H9 (cell line): ENCODE measurements around the gene RMC1. TPM values are rescaled to one million over a fixed set of nuclear protein-coding genes. Genes with fewer than 3 reads are reported as not detected.

ENCODE experiments used
- DNase-seq: peaks from one replicate; pipeline ENCODE4 v3.0.0-alpha.2; 2017
- H2AFZ ChIP-seq: one replicate; pipeline ENCODE4 v1.6.1; 2013; ENCODE audit warnings: mild to moderate bottlenecking, low read length, control low read depth, moderate library complexity
- H2AK5ac ChIP-seq: 2 replicates; pipeline ENCODE4 v1.6.1; 2013; ENCODE audit warnings: low read length, control low read depth, mixed read lengths; ENCODE audit not compliant: insufficient read length
- H2BK120ac ChIP-seq: one replicate; pipeline ENCODE4 v1.6.1; 2013; ENCODE audit warnings: low read depth, mild to moderate bottlenecking, low read length, control low read depth, inconsistent platforms; ENCODE audit not compliant: poor library complexity, severe bottlenecking
- H2BK12ac ChIP-seq: 2 replicates; pipeline ENCODE4 v1.6.1; 2013; ENCODE audit warnings: low read length, control low read depth, mixed read lengths, low read depth; ENCODE audit not compliant: insufficient read length
- H2BK15ac ChIP-seq: 2 replicates; pipeline ENCODE4 v1.6.1; 2013; ENCODE audit warnings: low read depth, low read length, control low read depth
- H2BK20ac ChIP-seq: one replicate; pipeline ENCODE4 v1.6.1; 2013; ENCODE audit warnings: low read depth, mild to moderate bottlenecking, low read length, control low read depth, inconsistent platforms; ENCODE audit not compliant: poor library complexity, severe bottlenecking
- H2BK5ac ChIP-seq: 2 replicates; pipeline ENCODE4 v1.6.1; 2013; ENCODE audit warnings: low read length, control low read depth, mixed read lengths; ENCODE audit not compliant: insufficient read length
- H3K14ac ChIP-seq: 2 replicates; pipeline ENCODE4 v1.6.1; 2013; ENCODE audit warnings: low read length, control low read depth; ENCODE audit not compliant: insufficient read depth
- H3K18ac ChIP-seq: 2 replicates; pipeline ENCODE4 v1.6.1; 2013; ENCODE audit warnings: low read depth, mild to moderate bottlenecking, mixed read lengths, low read length, control low read depth; ENCODE audit not compliant: insufficient read length
- H3K23ac ChIP-seq: 2 replicates; pipeline ENCODE4 v1.6.1; 2013; ENCODE audit warnings: low read length, control low read depth, mixed read lengths, low read depth; ENCODE audit not compliant: insufficient read length
- H3K23me2 ChIP-seq: 2 replicates; pipeline ENCODE4 v1.6.1; 2013; ENCODE audit warnings: low read depth, mild to moderate bottlenecking, mixed read lengths, low read length, control low read depth; ENCODE audit not compliant: insufficient read length, poor library complexity, severe bottlenecking
- H3K27ac ChIP-seq: 2 replicates; pipeline ENCODE4 v1.5.1; 2013; ENCODE audit warnings: low read length, control low read depth, mixed read lengths, low read depth; ENCODE audit not compliant: insufficient read length
- H3K27me3 ChIP-seq: 2 replicates; pipeline ENCODE4 v1.6.1; 2013; ENCODE audit warnings: low read length, control low read depth, inconsistent platforms; ENCODE audit not compliant: insufficient read depth
- H3K4ac ChIP-seq: 2 replicates; pipeline ENCODE4 v1.6.1; 2013; ENCODE audit warnings: low read depth, mild to moderate bottlenecking, control low read depth, inconsistent platforms, low read length, moderate library complexity
- H3K4me1 ChIP-seq: 2 replicates; pipeline ENCODE4 v1.6.1; 2013; ENCODE audit warnings: low read length, control low read depth, inconsistent platforms; ENCODE audit not compliant: insufficient read depth
- H3K4me2 ChIP-seq: 2 replicates; pipeline ENCODE4 v1.6.1; 2013; ENCODE audit warnings: low read length, control low read depth, mixed read lengths; ENCODE audit not compliant: insufficient read length, insufficient read depth
- H3K56ac ChIP-seq: 2 replicates; pipeline ENCODE4 v1.6.1; 2013; ENCODE audit warnings: low read depth, mild to moderate bottlenecking, mixed read lengths, low read length, control low read depth; ENCODE audit not compliant: insufficient read length
- H3K79me1 ChIP-seq: 2 replicates; pipeline ENCODE4 v1.6.1; 2013; ENCODE audit warnings: low read depth, mild to moderate bottlenecking, moderate library complexity, low read length, control low read depth, inconsistent platforms; ENCODE audit not compliant: insufficient read depth, poor library complexity, severe bottlenecking
- H3K79me2 ChIP-seq: 2 replicates; pipeline ENCODE4 v1.6.1; 2013; ENCODE audit warnings: low read length, control low read depth, inconsistent platforms; ENCODE audit not compliant: insufficient read depth
- H3K9ac ChIP-seq: 2 replicates; pipeline ENCODE4 v1.6.1; 2013; ENCODE audit warnings: low read length, control low read depth, mixed read lengths; ENCODE audit not compliant: insufficient read length; ENCODE audit errors: extremely low read depth
- H3K9me3 ChIP-seq: one replicate; pipeline ENCODE4 v1.6.1; 2013; ENCODE audit warnings: low read depth, low read length, inconsistent platforms; ENCODE audit not compliant: control insufficient read depth
- H3T11ph ChIP-seq: one replicate; pipeline ENCODE4 v1.6.1; 2013; ENCODE audit warnings: mild to moderate bottlenecking, low read length, control low read depth, inconsistent platforms
- H4K20me1 ChIP-seq: one replicate; pipeline ENCODE4 v1.6.1; 2013; ENCODE audit not compliant: control insufficient read depth, insufficient read length, insufficient read depth
- H4K5ac ChIP-seq: 2 replicates; pipeline ENCODE4 v1.6.1; 2013; ENCODE audit warnings: low read depth, mild to moderate bottlenecking, mixed read lengths, low read length, control low read depth; ENCODE audit not compliant: insufficient read length
- H4K8ac ChIP-seq: replicated peaks from 2 replicates; pipeline ENCODE4 v1.6.1; 2013; ENCODE audit warnings: low read length, control low read depth, mixed read lengths, low read depth; ENCODE audit not compliant: insufficient read length
- H4K91ac ChIP-seq: 2 replicates; pipeline ENCODE4 v1.6.1; 2013; ENCODE audit warnings: low read depth, mild to moderate bottlenecking, moderate library complexity, mixed read lengths, low read length, control low read depth; ENCODE audit not compliant: insufficient read length
- H3K27ac Mint-ChIP-seq, 3 experiments: 2 replicates in 2 of 3; 3 replicates in 1 of 3; pipeline ENCODE4 v1.8.0; 2020 to 2021; ENCODE audit warnings: mixed read lengths in 3 of 3, mild to moderate bottlenecking in 1 of 3, moderate library complexity in 1 of 3
- H3K27me3 Mint-ChIP-seq: 2 replicates; pipeline ENCODE4 v1.8.0; 2021; ENCODE audit warnings: low read depth, mild to moderate bottlenecking, moderate library complexity, mixed read lengths
- H3K36me3 Mint-ChIP-seq, 3 experiments: 2 replicates in 2 of 3; 3 replicates in 1 of 3; pipeline ENCODE4 v1.8.0; 2020 to 2021; ENCODE audit warnings: low read depth in 3 of 3, mixed read lengths in 3 of 3; ENCODE audit not compliant: insufficient read depth in 1 of 3
- H3K4me1 Mint-ChIP-seq, 2 experiments: 2 replicates each; pipeline ENCODE4 v1.8.0; 2020; ENCODE audit warnings: mixed read lengths in 2 of 2
- H3K4me3 Mint-ChIP-seq, 2 experiments: 2 replicates in 1 of 2; 3 replicates in 1 of 2; pipeline ENCODE4 v1.8.0; 2020 to 2021; ENCODE audit warnings: mild to moderate bottlenecking in 2 of 2, mixed read lengths in 2 of 2, moderate library complexity in 1 of 2
- H3K9me3 Mint-ChIP-seq, 2 experiments: 2 replicates in 1 of 2; 3 replicates in 1 of 2; pipeline ENCODE4 v1.8.0; 2020; ENCODE audit warnings: mild to moderate bottlenecking in 2 of 2, mixed read lengths in 2 of 2, moderate library complexity in 1 of 2
- WGBS: extraction: QIAGEN DNeasy Blood & Tissue Kit; methylation state at CpG from one replicate; pipeline ENCODE4 v1.1.7; 2013; ENCODE audit warnings: missing lambda C conversion rate, low lambda C conversion rate, mixed read lengths; ENCODE audit not compliant: insufficient read length; ENCODE audit errors: extremely low coverage; 5-methylcytosine and 5-hydroxymethylcytosine counted together
- total RNA-seq: library from RNA; stranded (reverse); gene quantifications from 2 replicates; pipeline ENCODE4 v1.2.1, GENCODE V29; 2021
- TF ChIP-seq, protein P1 (sequence below): fragments of 200-600 bp; sonication (generic); conservative IDR thresholded peaks from 3 replicates; pipeline ENCODE4 v1.8.0; 2021; ENCODE audit warnings: antibody characterized with exemption, mild to moderate bottlenecking

RMC1 gene
- total RNA-seq, 1 experiment from 2014 or later, result 21.3 TPM

DNA sequence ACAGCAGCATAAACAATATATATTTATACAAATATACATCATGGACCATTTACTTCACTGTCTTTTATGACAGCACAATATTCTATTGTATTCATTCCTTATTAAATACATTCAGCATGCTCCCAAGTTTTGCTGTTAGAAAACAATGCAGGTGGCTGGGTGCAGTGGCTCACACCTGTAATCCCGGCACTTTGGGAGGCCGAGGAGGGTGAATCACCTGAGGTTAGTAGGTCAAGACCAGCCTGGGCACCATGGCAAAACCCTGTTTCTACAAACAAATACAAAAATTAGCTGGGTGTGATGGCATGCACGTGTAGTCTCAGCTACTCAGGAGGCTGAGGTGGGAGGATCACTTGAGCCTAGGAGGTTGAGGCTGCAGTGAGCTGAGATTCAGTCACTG is 44.0 kb downstream of the RMC1 start:
- no peaks in the 10 kb centered on the region for H3K79me1 ChIP-seq
- Mint-ChIP-seq H3K27me3 (no peaks in the 10 kb centered on the region), H3K27ac (no peak overlapping the region; a peak in 1 of 7 replicates), H3K36me3 (peaks cover 18 to 77% (median 50%) of the 10 kb centered on the region in 3 experiments), H3K4me3 (no peak overlapping the region), H3K9me3 (no peaks in the 10 kb centered on the region), H3K4me1 (no peaks in the 10 kb centered on the region)
- H4K8ac ChIP-seq, result no peak overlapping the region
- no CpG with 5 or more reads among the region's 3 CpGs for WGBS
- no peak overlapping the region for H3K14ac ChIP-seq
- H4K5ac ChIP-seq, result no peak overlapping the region
- H3K9me3 ChIP-seq, result no peaks in the 10 kb centered on the region
- H3K9ac ChIP-seq, result no peak overlapping the region
- H3K4ac ChIP-seq, result no peak overlapping the region
- no peak overlapping the region for H2AFZ ChIP-seq
- no peak overlapping the region for H2AK5ac ChIP-seq
- H3K27ac ChIP-seq, result no peak overlapping the region
- no peak overlapping the region for H3T11ph ChIP-seq
- H3K18ac ChIP-seq, result no peak overlapping the region
- no peak overlapping the region for H2BK120ac ChIP-seq
- no peaks in the 10 kb centered on the region for H4K20me1 ChIP-seq
- DNase-seq, result no peak
- H2BK15ac ChIP-seq, result no peak overlapping the region
- no peak overlapping the region for H2BK5ac ChIP-seq
- H2BK20ac ChIP-seq, result no peak overlapping the region
- no peak overlapping the region for H4K91ac ChIP-seq
- H2BK12ac ChIP-seq, result no peak overlapping the region
- H3K23ac ChIP-seq, result no peak overlapping the region
- H3K27me3 ChIP-seq, result no peaks in the 10 kb centered on the region
- no peaks in the 10 kb centered on the region for H3K23me2 ChIP-seq
- no peak overlapping the region for H3K56ac ChIP-seq
- no peaks in the 10 kb centered on the region for H3K4me1 ChIP-seq
- no peak overlapping the region for H3K4me2 ChIP-seq
- H3K79me2 ChIP-seq, result no peaks in the 10 kb centered on the region
- TF ChIP-seq, protein P1, sequence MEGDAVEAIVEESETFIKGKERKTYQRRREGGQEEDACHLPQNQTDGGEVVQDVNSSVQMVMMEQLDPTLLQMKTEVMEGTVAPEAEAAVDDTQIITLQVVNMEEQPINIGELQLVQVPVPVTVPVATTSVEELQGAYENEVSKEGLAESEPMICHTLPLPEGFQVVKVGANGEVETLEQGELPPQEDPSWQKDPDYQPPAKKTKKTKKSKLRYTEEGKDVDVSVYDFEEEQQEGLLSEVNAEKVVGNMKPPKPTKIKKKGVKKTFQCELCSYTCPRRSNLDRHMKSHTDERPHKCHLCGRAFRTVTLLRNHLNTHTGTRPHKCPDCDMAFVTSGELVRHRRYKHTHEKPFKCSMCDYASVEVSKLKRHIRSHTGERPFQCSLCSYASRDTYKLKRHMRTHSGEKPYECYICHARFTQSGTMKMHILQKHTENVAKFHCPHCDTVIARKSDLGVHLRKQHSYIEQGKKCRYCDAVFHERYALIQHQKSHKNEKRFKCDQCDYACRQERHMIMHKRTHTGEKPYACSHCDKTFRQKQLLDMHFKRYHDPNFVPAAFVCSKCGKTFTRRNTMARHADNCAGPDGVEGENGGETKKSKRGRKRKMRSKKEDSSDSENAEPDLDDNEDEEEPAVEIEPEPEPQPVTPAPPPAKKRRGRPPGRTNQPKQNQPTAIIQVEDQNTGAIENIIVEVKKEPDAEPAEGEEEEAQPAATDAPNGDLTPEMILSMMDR, result no peak
